ENCODE measurements around the gene MIGA2. TPM values are rescaled to one million over a fixed set of nuclear protein-coding genes. Genes with fewer than 3 reads are reported as not detected.

The MIGA2 gene
- total and polyA plus RNA-seq, 2 experiments from 2014 or later: 19.3 to 47.8 TPM

DNA sequence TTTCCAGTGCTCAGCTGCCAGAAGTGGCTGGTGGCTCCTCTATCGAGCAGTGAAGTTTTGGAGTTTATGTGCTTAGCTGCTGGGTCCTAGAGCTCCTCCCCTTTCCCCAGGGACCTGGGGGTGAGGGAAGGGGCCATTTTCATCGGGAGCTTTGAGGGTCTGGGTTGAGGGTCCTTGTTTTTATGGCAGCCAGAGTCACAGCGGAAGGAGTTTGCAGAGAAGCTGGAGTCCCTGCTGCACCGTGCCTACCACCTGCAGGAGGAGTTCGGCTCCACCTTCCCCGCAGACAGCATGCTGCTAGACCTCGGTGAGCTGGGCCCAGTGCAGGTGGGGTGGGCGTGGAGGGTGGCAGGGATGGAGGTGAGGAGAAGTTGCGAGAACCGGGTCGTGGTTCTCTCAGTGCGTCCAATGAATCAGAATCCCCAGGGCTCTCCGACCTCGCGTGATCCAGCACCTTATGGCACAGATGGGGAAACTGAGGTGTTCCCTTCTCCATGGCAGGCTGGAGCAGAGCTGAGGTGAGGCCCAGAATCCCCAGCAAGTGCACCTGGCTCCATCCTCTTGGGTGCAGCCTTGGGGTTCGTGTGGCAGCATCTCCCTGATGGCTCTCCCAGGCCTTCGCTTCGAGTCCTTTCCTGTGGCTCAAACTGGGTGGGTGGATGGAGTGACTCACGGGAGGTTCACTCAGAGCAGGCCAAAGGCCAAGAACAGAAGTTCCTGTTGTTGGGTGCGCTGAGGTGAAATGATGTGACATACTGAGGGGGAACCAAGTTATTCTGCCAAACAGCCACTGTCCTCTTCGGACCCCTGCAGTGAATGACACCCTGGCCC is 22.8 kb downstream of the MIGA2 start:
- Mint-ChIP-seq H3K4me3 (no peak overlapping the region), H3K27ac (no peak overlapping the region), H3K27me3 (ENCODE audit: insufficient read depth, low read depth, poor library complexity) (peaks cover 1% of the 10 kb centered on the region), H3K9me3 (no peaks in the 10 kb centered on the region), H3K36me3 (ENCODE audit: low read depth) (peaks cover 29% of the 10 kb centered on the region), H3K4me1 (no peaks in the 10 kb centered on the region)
- TF ChIP-seq, protein P1, sequence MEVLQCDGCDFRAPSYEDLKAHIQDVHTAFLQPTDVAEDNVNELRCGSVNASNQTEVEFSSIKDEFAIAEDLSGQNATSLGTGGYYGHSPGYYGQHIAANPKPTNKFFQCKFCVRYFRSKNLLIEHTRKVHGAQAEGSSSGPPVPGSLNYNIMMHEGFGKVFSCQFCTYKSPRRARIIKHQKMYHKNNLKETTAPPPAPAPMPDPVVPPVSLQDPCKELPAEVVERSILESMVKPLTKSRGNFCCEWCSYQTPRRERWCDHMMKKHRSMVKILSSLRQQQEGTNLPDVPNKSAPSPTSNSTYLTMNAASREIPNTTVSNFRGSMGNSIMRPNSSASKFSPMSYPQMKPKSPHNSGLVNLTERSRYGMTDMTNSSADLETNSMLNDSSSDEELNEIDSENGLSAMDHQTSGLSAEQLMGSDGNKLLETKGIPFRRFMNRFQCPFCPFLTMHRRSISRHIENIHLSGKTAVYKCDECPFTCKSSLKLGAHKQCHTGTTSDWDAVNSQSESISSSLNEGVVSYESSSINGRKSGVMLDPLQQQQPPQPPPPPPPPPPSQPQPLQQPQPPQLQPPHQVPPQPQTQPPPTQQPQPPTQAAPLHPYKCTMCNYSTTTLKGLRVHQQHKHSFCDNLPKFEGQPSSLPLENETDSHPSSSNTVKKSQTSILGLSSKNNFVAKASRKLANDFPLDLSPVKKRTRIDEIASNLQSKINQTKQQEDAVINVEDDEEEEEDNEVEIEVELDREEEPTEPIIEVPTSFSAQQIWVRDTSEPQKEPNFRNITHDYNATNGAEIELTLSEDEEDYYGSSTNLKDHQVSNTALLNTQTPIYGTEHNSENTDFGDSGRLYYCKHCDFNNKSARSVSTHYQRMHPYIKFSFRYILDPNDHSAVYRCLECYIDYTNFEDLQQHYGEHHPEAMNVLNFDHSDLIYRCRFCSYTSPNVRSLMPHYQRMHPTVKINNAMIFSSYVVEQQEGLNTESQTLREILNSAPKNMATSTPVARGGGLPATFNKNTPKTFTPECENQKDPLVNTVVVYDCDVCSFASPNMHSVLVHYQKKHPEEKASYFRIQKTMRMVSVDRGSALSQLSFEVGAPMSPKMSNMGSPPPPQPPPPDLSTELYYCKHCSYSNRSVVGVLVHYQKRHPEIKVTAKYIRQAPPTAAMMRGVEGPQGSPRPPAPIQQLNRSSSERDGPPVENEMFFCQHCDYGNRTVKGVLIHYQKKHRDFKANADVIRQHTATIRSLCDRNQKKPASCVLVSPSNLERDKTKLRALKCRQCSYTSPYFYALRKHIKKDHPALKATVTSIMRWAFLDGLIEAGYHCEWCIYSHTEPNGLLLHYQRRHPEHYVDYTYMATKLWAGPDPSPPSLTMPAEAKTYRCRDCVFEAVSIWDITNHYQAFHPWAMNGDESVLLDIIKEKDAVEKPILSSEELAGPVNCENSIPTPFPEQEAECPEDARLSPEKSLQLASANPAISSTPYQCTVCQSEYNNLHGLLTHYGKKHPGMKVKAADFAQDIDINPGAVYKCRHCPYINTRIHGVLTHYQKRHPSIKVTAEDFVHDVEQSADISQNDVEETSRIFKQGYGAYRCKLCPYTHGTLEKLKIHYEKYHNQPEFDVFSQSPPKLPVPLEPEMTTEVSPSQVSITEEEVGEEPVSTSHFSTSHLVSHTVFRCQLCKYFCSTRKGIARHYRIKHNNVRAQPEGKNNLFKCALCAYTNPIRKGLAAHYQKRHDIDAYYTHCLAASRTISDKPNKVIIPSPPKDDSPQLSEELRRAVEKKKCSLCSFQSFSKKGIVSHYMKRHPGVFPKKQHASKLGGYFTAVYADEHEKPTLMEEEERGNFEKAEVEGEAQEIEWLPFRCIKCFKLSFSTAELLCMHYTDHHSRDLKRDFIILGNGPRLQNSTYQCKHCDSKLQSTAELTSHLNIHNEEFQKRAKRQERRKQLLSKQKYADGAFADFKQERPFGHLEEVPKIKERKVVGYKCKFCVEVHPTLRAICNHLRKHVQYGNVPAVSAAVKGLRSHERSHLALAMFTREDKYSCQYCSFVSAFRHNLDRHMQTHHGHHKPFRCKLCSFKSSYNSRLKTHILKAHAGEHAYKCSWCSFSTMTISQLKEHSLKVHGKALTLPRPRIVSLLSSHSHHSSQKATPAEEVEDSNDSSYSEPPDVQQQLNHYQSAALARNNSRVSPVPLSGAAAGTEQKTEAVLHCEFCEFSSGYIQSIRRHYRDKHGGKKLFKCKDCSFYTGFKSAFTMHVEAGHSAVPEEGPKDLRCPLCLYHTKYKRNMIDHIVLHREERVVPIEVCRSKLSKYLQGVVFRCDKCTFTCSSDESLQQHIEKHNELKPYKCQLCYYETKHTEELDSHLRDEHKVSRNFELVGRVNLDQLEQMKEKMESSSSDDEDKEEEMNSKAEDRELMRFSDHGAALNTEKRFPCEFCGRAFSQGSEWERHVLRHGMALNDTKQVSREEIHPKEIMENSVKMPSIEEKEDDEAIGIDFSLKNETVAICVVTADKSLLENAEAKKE (CRISPR knock-in tag; IDR thresholded peaks at IDR 0.05): no peak
- TF ChIP-seq JUNB (IDR thresholded peaks at IDR 0.05; ENCODE audit: unreplicated experiment): no peak
- TF ChIP-seq, protein P2, sequence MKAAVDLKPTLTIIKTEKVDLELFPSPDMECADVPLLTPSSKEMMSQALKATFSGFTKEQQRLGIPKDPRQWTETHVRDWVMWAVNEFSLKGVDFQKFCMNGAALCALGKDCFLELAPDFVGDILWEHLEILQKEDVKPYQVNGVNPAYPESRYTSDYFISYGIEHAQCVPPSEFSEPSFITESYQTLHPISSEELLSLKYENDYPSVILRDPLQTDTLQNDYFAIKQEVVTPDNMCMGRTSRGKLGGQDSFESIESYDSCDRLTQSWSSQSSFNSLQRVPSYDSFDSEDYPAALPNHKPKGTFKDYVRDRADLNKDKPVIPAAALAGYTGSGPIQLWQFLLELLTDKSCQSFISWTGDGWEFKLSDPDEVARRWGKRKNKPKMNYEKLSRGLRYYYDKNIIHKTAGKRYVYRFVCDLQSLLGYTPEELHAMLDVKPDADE (IDR thresholded peaks at IDR 0.05): no peak
- TF ChIP-seq EZH2 (IDR thresholded peaks at IDR 0.05; ENCODE audit: low read depth, unreplicated experiment): no peak
- TF ChIP-seq CREB1 (CRISPR knock-in tag; IDR thresholded peaks at IDR 0.05; ENCODE audit: low read depth): no peak
- no peak for TF ChIP-seq ZNF114 (CRISPR knock-in tag; IDR thresholded peaks at IDR 0.05)
- TF ChIP-seq POLR2AphosphoS5 (IDR thresholded peaks at IDR 0.05; ENCODE audit: low read depth): no peak
- TF ChIP-seq ZNF331 (CRISPR knock-in tag; IDR thresholded peaks at IDR 0.05; ENCODE audit: low read depth): no peak
- TF ChIP-seq EZH2phosphoT487 (IDR thresholded peaks at IDR 0.05; ENCODE audit: unreplicated experiment): no peak
- no peak for TF ChIP-seq CTCF (conservative IDR thresholded peaks at IDR 0.05; ENCODE audit: low read depth in 2 of 2)
- no peak for TF ChIP-seq REST (IDR thresholded peaks at IDR 0.05; ENCODE audit: unreplicated experiment)
- TF ChIP-seq NANOG (IDR thresholded peaks at IDR 0.05; ENCODE audit: borderline replicate concordance): no peak
- TF ChIP-seq STAT1 (IDR thresholded peaks at IDR 0.05; ENCODE audit: unreplicated experiment): no peak
- ATAC-seq: no peak
- no peaks in the 10 kb centered on the region for H3K9me2 ChIP-seq (ENCODE audit: insufficient read depth)
- no peak for DNase-seq (ENCODE audit: low spot score)
- no peak overlapping the region for H2AFZ ChIP-seq
- no peaks in the 10 kb centered on the region for H3K4me1 ChIP-seq (ENCODE audit: insufficient read depth)
- no peaks in the 10 kb centered on the region; the same call in 1 of the 2 replicates for H3K36me3 ChIP-seq (ENCODE audit: insufficient read depth)
- no peaks in the 10 kb centered on the region for H3K79me2 ChIP-seq (replicated peaks; ENCODE audit: insufficient read depth)
- no peaks in the 10 kb centered on the region for H3F3A ChIP-seq (replicated peaks; ENCODE audit: low read depth)
- H3K27me3 ChIP-seq (ENCODE audit: insufficient read depth): no peaks in the 10 kb centered on the region
- H4K20me1 ChIP-seq (replicated peaks; ENCODE audit: insufficient read depth): no peaks in the 10 kb centered on the region
- H3K4me3 ChIP-seq: no peak overlapping the region
- H3K27ac ChIP-seq (ENCODE audit: low read depth): no peak overlapping the region
- no peak overlapping the region for H3K4me2 ChIP-seq
